ENCODE data around the gene COX20.

The COX20 gene

DNA sequence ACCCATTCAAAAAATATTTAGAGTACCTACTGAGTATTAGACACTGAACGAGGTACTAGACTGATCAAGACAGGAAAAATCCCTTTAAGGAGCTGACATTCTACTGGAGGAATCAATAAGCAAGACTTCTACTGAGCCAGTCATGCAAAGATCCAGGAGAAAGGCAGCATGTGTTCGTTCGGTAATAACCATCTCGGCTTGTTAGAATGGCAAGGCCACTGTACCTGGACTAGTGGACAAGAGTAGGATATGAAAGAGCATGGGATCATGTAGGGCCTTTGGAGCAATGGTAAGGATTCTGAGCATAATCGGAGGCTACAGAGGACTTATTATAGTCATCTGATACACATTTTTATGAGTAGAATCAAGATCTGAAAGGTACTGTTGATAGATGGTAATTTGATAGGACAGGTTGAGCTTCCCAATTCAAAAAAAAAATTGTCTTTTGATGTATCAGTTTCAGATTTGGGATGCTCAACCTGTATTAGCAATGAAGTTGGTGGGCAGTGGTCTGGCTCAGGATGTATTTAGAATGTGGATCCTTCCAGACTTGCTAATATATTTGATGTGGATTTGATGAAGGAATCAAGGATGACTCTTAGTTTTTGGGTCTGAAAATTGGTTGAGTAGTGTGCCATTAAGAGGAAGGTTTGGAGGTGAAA is 2.3 kb downstream of the COX20 start:
- peaks cover 10 to 29% (median 16%) of the 10 kb centered on the region in 5 donors for H3K36me3 ChIP-seq (ENCODE audit: control insufficient read depth in 5 of 5, insufficient read depth in 5 of 5, low read length in 5 of 5)
- H3K9ac ChIP-seq (ENCODE audit: low read length in 5 of 5), result no peak overlapping the region
- H3K9me3 ChIP-seq (ENCODE audit: control insufficient read depth in 5 of 5, low read length in 5 of 5), result no peaks in the 10 kb centered on the region
- H3K4me1 ChIP-seq (ENCODE audit: control insufficient read depth in 5 of 5, insufficient read depth in 5 of 5, low read length in 5 of 5), result peaks cover 0 to 26% (median 19%) of the 10 kb centered on the region in 5 donors
- no peaks in the 10 kb centered on the region for H3K27me3 ChIP-seq (ENCODE audit: control insufficient read depth in 5 of 5, insufficient read depth in 4 of 5, low read length in 5 of 5)
- no peak overlapping the region for H3K4me3 ChIP-seq (ENCODE audit: low read depth in 1 of 5, low read length in 5 of 5)
- H3K27ac ChIP-seq (ENCODE audit: low read depth, low read length), result peak overlapping the region; percentile 95

DNA sequence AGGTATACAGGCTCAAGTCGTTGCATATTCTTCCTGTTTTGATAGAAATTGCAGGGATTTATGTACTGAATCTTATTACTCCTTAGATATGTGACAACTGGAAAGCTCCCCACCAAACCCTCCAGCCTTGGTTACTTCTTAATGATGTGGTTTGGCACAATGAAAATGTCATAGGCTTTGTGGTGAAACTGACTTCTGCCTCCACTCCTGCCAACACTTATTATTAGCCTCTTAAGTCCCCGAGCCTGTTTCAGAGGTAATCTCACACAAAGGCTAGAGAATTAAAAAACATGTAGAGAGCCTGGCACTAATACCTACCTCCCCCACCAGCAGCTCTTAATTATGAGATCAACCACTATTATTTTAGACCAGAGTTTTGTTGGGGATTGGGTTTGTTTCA is 4.2 kb downstream of the COX20 start:
- no peak overlapping the region for H3K27ac ChIP-seq (ENCODE audit: low read depth, low read length)
- peaks cover 0 to 21% (median 17%) of the 10 kb centered on the region in 5 donors for H3K4me1 ChIP-seq (ENCODE audit: control insufficient read depth in 5 of 5, insufficient read depth in 5 of 5, low read length in 5 of 5)
- H3K9me3 ChIP-seq (ENCODE audit: control insufficient read depth in 5 of 5, low read length in 5 of 5), result no peaks in the 10 kb centered on the region
- H3K9ac ChIP-seq (ENCODE audit: low read length in 5 of 5), result no peak overlapping the region
- peaks cover 28 to 45% (median 34%) of the 10 kb centered on the region in 5 donors for H3K36me3 ChIP-seq (ENCODE audit: control insufficient read depth in 5 of 5, insufficient read depth in 5 of 5, low read length in 5 of 5)
- H3K4me3 ChIP-seq (ENCODE audit: low read depth in 1 of 5, low read length in 5 of 5), result no peak overlapping the region
- H3K27me3 ChIP-seq (ENCODE audit: control insufficient read depth in 5 of 5, insufficient read depth in 4 of 5, low read length in 5 of 5), result no peaks in the 10 kb centered on the region

DNA sequence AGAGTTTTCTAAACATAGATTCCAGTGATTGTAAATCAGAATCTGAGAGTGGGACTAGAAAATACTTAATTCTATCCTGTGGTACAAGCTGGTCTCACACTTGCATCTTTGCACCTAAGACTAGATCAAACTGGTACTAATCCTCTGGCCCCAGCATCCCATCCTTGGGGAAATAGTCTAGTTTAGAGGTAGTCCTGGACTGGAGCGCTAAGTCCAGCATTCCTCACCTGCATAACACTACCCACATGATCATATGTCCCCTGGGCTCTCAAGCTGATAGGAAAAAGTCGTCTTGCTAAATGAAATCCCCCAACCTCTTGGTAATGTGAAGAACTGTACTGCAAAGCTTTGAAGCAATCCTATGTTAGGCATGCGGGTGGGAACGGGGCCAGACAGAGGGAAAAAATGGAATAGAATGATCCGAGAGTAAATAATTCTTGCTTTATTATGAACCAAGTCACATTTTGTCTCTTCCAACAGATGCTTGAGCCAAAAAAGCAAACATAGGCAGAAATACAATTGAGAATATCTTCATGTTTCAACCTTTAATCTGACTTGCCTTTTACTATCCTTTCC is 4.8 kb downstream of the COX20 start:
- Histone ChIP-seq H3K27me3 (ENCODE audit: control insufficient read depth in 5 of 5, insufficient read depth in 4 of 5, low read length in 5 of 5) (no peaks in the 10 kb centered on the region), H3K9me3 (ENCODE audit: control insufficient read depth in 5 of 5, low read length in 5 of 5) (no peaks in the 10 kb centered on the region), H3K4me1 (ENCODE audit: control insufficient read depth in 5 of 5, insufficient read depth in 5 of 5, low read length in 5 of 5) (peaks cover 0 to 19% (median 15%) of the 10 kb centered on the region in 5 donors), H3K4me3 (ENCODE audit: low read depth in 1 of 5, low read length in 5 of 5) (no peak overlapping the region), H3K36me3 (ENCODE audit: control insufficient read depth in 5 of 5, insufficient read depth in 5 of 5, low read length in 5 of 5) (peaks cover 34 to 51% (median 41%) of the 10 kb centered on the region in 5 donors), H3K9ac (ENCODE audit: low read length in 5 of 5) (peak overlapping the region in 1 of 5 donors; percentile 16), H3K27ac (ENCODE audit: low read depth, low read length) (no peak overlapping the region)

DNA sequence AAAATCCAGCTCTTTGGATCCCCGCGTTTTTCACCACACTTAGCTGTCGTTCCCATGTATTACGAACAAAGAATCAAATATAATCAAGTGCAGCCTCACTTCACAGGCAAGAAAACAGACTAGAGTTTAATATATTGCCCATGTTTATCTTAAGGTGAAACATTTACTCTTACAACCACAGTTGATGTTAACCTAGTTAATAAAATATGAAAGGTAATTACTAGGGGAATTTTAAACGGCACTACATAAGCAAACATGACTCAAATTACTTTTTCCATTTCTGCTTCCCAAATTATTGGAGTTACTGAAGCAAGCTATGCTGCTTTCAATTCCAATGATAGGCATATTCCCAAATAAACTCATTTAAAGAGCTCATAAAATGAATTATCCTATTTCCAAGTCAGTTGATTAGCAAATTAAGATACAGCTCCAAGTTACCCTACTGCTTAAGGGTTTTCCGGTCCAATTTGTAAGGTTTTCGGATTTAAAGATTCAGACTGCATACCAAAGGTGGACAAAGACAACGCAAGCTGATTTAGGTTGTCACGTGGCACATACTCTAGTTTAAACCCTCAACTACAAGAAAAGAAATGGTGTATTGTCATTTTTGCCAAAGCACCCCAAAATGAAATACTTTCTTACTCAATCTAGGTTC is 5.9 kb downstream of the COX20 start:
- H3K9ac ChIP-seq (ENCODE audit: low read length in 5 of 5), result no peak overlapping the region
- no peak overlapping the region for H3K27ac ChIP-seq (ENCODE audit: low read depth, low read length)
- no peak overlapping the region for H3K4me3 ChIP-seq (ENCODE audit: low read depth in 1 of 5, low read length in 5 of 5)
- no peaks in the 10 kb centered on the region for H3K9me3 ChIP-seq (ENCODE audit: control insufficient read depth in 5 of 5, low read length in 5 of 5)
- peaks cover 41 to 61% (median 52%) of the 10 kb centered on the region in 5 donors for H3K36me3 ChIP-seq (ENCODE audit: control insufficient read depth in 5 of 5, insufficient read depth in 5 of 5, low read length in 5 of 5)
- H3K4me1 ChIP-seq (ENCODE audit: control insufficient read depth in 5 of 5, insufficient read depth in 5 of 5, low read length in 5 of 5), result peaks cover 0 to 13% (median 12%) of the 10 kb centered on the region in 5 donors
- no peaks in the 10 kb centered on the region for H3K27me3 ChIP-seq (ENCODE audit: control insufficient read depth in 5 of 5, insufficient read depth in 4 of 5, low read length in 5 of 5)

DNA sequence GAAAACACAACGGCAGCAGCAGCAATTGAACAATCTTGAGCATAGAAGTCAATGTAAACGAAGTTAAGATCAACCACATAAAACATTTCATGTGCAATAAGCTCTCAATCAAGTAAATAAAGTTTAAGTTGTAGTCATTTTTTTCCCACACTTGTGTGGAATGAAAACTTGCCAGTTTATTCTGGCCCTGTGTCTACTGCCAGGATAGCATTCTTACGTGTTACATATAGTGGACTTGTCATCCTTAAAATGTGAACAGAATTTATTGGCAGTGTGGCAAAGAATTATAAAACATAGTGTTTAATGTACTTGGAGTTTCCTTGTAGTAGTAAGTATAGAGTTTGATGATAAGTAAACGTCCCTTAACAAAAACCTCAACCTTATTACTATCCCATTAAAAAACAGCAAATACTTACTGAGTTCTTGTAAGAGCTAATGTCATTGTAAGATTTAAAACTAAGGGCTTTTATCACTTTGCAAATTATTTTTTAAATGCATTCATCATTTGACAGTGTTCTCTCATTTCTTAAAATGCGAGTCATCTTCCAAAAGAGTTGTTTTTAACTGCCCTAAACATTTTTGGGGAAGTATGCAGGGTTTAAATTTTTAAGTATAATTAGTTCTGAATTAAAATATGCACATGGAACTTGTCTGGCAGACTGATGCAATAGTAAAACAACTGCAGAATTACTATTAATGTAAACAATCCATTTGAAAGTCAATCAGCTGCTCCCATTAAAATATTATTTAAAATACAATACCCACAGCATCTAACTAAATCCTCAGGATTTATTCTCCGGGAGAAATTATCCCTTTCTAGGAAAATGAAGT is 7.9 kb downstream of the COX20 start:
- no peak overlapping the region for H3K27ac ChIP-seq (ENCODE audit: low read depth, low read length)
- H3K9me3 ChIP-seq (ENCODE audit: control insufficient read depth in 5 of 5, low read length in 5 of 5), result no peaks in the 10 kb centered on the region
- no peaks in the 10 kb centered on the region for H3K27me3 ChIP-seq (ENCODE audit: control insufficient read depth in 5 of 5, insufficient read depth in 4 of 5, low read length in 5 of 5)
- H3K36me3 ChIP-seq (ENCODE audit: control insufficient read depth in 5 of 5, insufficient read depth in 5 of 5, low read length in 5 of 5), result peaks cover 51 to 79% (median 64%) of the 10 kb centered on the region in 5 donors
- H3K9ac ChIP-seq (ENCODE audit: low read length in 5 of 5), result no peak overlapping the region
- H3K4me3 ChIP-seq (ENCODE audit: low read depth in 1 of 5, low read length in 5 of 5), result no peak overlapping the region
- peaks cover 0 to 5% (median 0%) of the 10 kb centered on the region in 5 donors for H3K4me1 ChIP-seq (ENCODE audit: control insufficient read depth in 5 of 5, insufficient read depth in 5 of 5, low read length in 5 of 5)

DNA sequence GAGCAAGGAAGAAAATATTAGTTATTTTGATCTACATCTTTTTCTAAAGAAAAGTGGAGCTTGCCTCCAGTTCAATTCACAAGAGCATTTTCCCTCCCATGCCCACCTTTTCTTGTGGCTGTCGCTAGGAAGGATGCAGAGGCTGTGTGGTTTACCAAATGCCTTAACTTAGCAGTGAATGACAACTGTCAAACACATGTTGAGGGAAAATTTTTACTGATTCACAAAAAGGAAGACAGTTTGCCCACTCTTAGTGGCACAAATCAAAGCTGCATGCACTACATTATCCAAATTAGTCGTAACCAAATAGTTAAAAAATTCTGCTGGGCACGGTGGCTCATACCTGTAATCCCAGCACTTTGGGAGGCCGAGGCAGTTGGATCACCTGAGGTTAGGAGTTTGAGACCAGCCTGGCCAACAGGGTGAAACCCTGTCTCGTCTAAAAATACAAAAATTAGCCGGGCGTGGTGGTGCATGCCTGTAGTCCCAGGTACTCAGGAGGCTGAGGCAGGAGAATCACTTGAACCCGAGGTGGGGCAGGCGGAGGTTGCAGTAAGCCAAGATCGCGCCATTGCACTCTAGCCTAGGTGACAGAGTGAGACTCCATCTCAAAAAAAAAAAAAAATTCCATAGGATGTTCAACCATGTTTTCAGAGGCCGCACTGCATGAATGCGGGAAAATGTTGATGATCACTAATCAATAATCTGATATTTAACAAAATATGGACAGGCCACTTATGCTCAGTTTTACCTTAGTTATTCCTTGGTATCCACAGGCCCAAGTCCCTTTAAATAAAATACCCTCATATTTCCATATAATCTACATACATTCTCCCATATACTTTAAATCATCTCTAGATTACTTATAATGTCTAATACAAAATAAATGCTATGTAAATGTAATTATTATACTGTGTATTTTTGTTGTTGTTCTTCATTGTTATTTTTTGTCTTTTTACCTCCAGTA is 9.0 kb downstream of the COX20 start:
- Histone ChIP-seq H3K36me3 (ENCODE audit: control insufficient read depth in 5 of 5, insufficient read depth in 5 of 5, low read length in 5 of 5) (peaks cover 53 to 79% (median 72%) of the 10 kb centered on the region in 5 donors), H3K27ac (ENCODE audit: low read depth, low read length) (no peak overlapping the region), H3K9ac (ENCODE audit: low read length in 5 of 5) (no peak overlapping the region), H3K9me3 (ENCODE audit: control insufficient read depth in 5 of 5, low read length in 5 of 5) (no peaks in the 10 kb centered on the region), H3K27me3 (ENCODE audit: control insufficient read depth in 5 of 5, insufficient read depth in 4 of 5, low read length in 5 of 5) (no peaks in the 10 kb centered on the region), H3K4me3 (ENCODE audit: low read depth in 1 of 5, low read length in 5 of 5) (no peak overlapping the region), H3K4me1 (ENCODE audit: control insufficient read depth in 5 of 5, insufficient read depth in 5 of 5, low read length in 5 of 5) (peaks cover 0 to 5% (median 0%) of the 10 kb centered on the region in 5 donors)

DNA sequence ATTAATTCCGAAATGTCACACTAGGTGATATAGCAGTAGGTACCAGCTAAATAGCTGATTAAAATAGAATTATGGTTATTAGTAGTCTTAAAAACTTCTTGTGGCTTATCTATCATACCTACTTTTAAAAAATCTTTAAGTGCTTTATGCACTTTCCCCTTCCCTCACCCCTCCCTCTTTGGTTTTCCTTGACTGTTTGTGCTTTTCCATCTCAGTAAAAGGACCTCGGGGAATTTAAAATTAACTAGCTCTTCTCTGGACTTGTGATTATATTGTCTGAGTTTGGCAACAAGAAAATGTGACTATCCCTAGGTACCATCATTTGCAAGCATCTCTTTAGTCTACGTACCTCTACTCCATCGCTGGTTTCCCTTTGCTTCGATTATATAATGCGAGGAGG is 11.2 kb downstream of the COX20 start:
- no peak overlapping the region for H3K27ac ChIP-seq (ENCODE audit: low read depth, low read length)
- H3K9me3 ChIP-seq (ENCODE audit: control insufficient read depth in 5 of 5, low read length in 5 of 5), result no peaks in the 10 kb centered on the region
- peaks cover 0 to 12% (median 10%) of the 10 kb centered on the region in 5 donors for H3K4me1 ChIP-seq (ENCODE audit: control insufficient read depth in 5 of 5, insufficient read depth in 5 of 5, low read length in 5 of 5)
- H3K27me3 ChIP-seq (ENCODE audit: control insufficient read depth in 5 of 5, insufficient read depth in 4 of 5, low read length in 5 of 5), result no peaks in the 10 kb centered on the region
- H3K36me3 ChIP-seq (ENCODE audit: control insufficient read depth in 5 of 5, insufficient read depth in 5 of 5, low read length in 5 of 5), result peaks cover 44 to 78% (median 69%) of the 10 kb centered on the region in 5 donors
- H3K9ac ChIP-seq (ENCODE audit: low read length in 5 of 5), result no peak overlapping the region
- H3K4me3 ChIP-seq (ENCODE audit: low read depth in 1 of 5, low read length in 5 of 5), result no peak overlapping the region

DNA sequence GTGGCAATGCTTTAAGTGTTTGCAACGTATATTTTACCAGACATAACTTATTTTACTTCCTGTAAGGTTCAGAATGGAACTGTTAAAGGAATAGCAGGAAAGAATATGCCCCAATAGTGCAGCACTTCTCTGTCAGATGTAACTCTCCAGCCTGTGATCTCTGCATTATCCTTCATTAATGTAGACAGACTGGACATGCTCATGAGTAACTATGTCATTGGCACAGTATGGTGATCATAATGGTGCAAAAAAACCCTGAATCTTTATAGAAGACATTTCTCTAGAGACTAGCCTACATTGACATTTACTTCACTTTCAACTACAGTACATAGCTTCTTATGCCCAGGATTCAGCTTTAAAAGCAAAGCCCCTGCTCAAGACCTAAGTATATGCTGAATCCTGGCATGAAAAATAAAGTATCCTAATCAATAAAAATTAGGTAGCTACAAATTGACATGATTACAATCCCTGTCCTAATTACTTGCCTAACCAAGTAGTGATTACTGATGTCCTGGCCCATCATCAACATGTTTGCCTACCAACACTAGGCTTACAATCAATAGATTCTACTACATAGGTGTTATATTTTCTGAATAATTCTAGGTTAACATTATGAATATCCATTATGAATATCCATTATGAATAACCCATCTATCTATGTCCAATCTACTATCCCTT is 13.9 kb downstream of the COX20 start:
- Histone ChIP-seq H3K9ac (ENCODE audit: low read length in 5 of 5) (no peak overlapping the region), H3K27me3 (ENCODE audit: control insufficient read depth in 5 of 5, insufficient read depth in 4 of 5, low read length in 5 of 5) (no peaks in the 10 kb centered on the region), H3K9me3 (ENCODE audit: control insufficient read depth in 5 of 5, low read length in 5 of 5) (no peaks in the 10 kb centered on the region), H3K4me3 (ENCODE audit: low read depth in 1 of 5, low read length in 5 of 5) (no peak overlapping the region), H3K36me3 (ENCODE audit: control insufficient read depth in 5 of 5, insufficient read depth in 5 of 5, low read length in 5 of 5) (peaks cover 51 to 80% (median 68%) of the 10 kb centered on the region in 5 donors), H3K27ac (ENCODE audit: low read depth, low read length) (no peak overlapping the region), H3K4me1 (ENCODE audit: control insufficient read depth in 5 of 5, insufficient read depth in 5 of 5, low read length in 5 of 5) (peaks cover 0 to 17% (median 12%) of the 10 kb centered on the region in 5 donors)
